Tibial nerve (tissue), 4 donors: Measurements from ENCODE around the gene RGS18. TPM values are rescaled to one million over a fixed set of nuclear protein-coding genes. Genes with fewer than 3 reads are reported as not detected.

Source experiments
- DNase-seq, 2 donors: peaks; one replicate each; pipeline ENCODE4 v3.0.0-alpha.2; 2019; ENCODE audit warnings: low spot score in 2 of 2
- H3K27ac ChIP-seq, 4 donors: fragments of 200-600 bp; sonication (generic) in 3 of 4; one replicate each; pipeline ENCODE4 v1.5.1; 2017 to 2019; ENCODE audit warnings: mild to moderate bottlenecking in 1 of 4
- H3K27me3 ChIP-seq, 2 donors: fragments of 200-600 bp; sonication (generic) in 1 of 2; one replicate each; pipeline versions ENCODE4 v1.5.1 to v1.6.0; 2017 to 2019
- H3K36me3 ChIP-seq, 3 donors: fragments of 200-600 bp; sonication (generic); one replicate each; pipeline ENCODE4 v1.5.1; 2018 to 2019
- H3K4me1 ChIP-seq, 4 donors: fragments of 200-600 bp; sonication (generic) in 3 of 4; one replicate each; pipeline ENCODE4 v1.5.1; 2017 to 2019
- H3K4me3 ChIP-seq, 4 donors: fragments of 200-600 bp; sonication (generic) in 3 of 4; one replicate each; pipeline ENCODE4 v1.5.1; 2017 to 2019; ENCODE audit warnings: mild to moderate bottlenecking in 1 of 4, moderate library complexity in 1 of 4
- H3K9me3 ChIP-seq, 4 donors: fragments of 200-600 bp; sonication (generic) in 3 of 4; one replicate each; pipeline ENCODE4 v1.5.1; 2017 to 2019
- EP300 ChIP-seq, 2 donors: sonication (generic); formaldehyde crosslinking; IDR thresholded peaks; one replicate each; pipeline ENCODE4 v1.6.1; 2017; ENCODE audit warnings: antibody characterized with exemption in 2 of 2, mild to moderate bottlenecking in 1 of 2
- POLR2A ChIP-seq, 2 donors: fragments of 450-650 bp; IDR thresholded peaks; one replicate each; pipeline ENCODE4 v1.6.1; 2017; ENCODE audit warnings: antibody characterized with exemption in 2 of 2, mild to moderate bottlenecking in 2 of 2, moderate library complexity in 2 of 2
- WGBS, 2 donors: methylation state at CpG; one replicate each; pipeline ENCODE4 v1.1.5; 2018; 5-methylcytosine and 5-hydroxymethylcytosine counted together
- total RNA-seq, 4 donors: library from RNA; depleted of rRNA; stranded (reverse); fragments of >200 nt; gene quantifications; one replicate each; pipeline ENCODE4 v1.1.0, GENCODE V29; 2016
- TF ChIP-seq, protein P1 (sequence below), 5 experiments: fragments of 200-600 bp in 3 of 5; fragments of 450-650 bp in 2 of 5; sonication (generic) in 3 of 5; IDR thresholded peaks; one replicate each; pipeline ENCODE4 v1.5.1; 2016 to 2019; ENCODE audit warnings: antibody characterized with exemption in 5 of 5, mild to moderate bottlenecking in 3 of 5, moderate library complexity in 2 of 5

The RGS18 gene
- total RNA-seq, 4 donors from 2014 or later, result 0.42 to 7.2 (median 3.3) TPM

DNA sequence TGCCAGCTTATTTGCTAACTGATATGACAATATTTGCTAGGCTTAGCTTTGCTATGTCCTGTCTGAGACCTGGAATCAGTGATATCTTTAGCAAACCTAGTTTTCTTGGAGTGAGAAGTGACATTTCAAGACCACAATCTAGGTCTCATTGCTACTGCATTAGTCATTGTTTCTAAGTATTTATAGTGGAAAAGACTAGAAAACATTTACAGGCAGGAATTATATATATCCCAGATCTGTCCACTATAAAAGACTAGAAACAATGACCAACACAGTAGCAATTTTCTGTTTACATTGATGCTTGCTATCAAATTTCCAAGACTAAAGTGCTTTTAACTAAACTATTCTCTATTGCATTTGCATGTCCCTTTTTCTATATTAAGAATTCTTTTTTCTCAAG lies 5.0 kb upstream of the RGS18 start:
- TF ChIP-seq POLR2A (IDR thresholded peaks at IDR 0.05) (no peak), EP300 (IDR thresholded peaks at IDR 0.05) (no peak)
- TF ChIP-seq, protein P1, sequence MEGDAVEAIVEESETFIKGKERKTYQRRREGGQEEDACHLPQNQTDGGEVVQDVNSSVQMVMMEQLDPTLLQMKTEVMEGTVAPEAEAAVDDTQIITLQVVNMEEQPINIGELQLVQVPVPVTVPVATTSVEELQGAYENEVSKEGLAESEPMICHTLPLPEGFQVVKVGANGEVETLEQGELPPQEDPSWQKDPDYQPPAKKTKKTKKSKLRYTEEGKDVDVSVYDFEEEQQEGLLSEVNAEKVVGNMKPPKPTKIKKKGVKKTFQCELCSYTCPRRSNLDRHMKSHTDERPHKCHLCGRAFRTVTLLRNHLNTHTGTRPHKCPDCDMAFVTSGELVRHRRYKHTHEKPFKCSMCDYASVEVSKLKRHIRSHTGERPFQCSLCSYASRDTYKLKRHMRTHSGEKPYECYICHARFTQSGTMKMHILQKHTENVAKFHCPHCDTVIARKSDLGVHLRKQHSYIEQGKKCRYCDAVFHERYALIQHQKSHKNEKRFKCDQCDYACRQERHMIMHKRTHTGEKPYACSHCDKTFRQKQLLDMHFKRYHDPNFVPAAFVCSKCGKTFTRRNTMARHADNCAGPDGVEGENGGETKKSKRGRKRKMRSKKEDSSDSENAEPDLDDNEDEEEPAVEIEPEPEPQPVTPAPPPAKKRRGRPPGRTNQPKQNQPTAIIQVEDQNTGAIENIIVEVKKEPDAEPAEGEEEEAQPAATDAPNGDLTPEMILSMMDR (IDR thresholded peaks at IDR 0.05), result no peak
- H3K4me3 ChIP-seq, result no peak overlapping the region
- H3K4me1 ChIP-seq, result no peaks in the 10 kb centered on the region
- no peaks in the 10 kb centered on the region for H3K36me3 ChIP-seq
- H3K27me3 ChIP-seq, result no peaks in the 10 kb centered on the region
- no peaks in the 10 kb centered on the region for H3K9me3 ChIP-seq
- no peak for DNase-seq
- H3K27ac ChIP-seq, result no peak overlapping the region

DNA sequence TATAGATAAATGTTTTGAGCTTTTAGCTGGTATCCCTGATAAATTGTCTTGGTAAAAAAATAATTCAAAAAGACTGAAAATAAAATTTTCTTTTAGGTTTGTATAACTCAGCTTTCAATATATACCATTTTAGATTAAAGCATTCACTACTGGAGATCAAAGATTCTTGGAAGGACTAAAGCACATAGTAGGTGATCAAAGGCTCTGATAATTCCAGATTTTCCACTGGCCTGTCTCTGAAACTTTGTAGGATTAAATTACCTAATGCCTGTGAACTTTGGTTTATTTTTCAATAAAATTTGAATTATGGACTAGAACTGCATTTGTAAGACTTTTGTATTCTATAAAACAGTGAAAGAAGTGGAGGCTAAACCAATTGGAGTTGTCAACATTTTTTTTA lies 1.2 kb upstream of the RGS18 start:
- Histone ChIP-seq H3K4me1 (no peaks in the 10 kb centered on the region), H3K27ac (no peak overlapping the region), H3K4me3 (no peak overlapping the region), H3K9me3 (no peaks in the 10 kb centered on the region), H3K27me3 (no peaks in the 10 kb centered on the region), H3K36me3 (no peaks in the 10 kb centered on the region)
- no peak for TF ChIP-seq EP300 (IDR thresholded peaks at IDR 0.05)
- TF ChIP-seq POLR2A (IDR thresholded peaks at IDR 0.05), result no peak
- TF ChIP-seq, protein P1 (IDR thresholded peaks at IDR 0.05), result no peak
- DNase-seq, result no peak

DNA sequence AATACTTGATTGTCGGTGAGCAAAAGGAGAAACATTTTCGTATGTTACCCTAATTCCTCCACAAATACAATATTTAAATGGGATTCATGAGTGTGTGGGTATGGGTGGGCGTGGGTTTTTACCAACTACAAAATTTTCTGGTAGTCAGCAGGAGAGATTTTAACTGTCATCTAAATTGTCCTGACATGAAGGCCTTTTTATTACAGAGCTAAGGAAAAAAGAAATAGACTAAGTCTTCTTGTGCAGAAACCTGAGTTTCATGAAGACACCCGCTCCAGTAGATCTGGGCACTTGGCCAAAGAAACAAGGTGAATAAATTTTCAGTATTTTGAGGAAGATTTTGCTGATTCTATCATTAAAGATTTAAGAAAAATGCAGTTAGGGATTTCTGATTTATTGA lies 752 bp downstream of the RGS18 start:
- no peak for DNase-seq
- Histone ChIP-seq H3K27me3 (no peaks in the 10 kb centered on the region), H3K4me3 (peak overlapping the region in 1 of 4 donors; percentile 13), H3K4me1 (no peaks in the 10 kb centered on the region), H3K9me3 (no peaks in the 10 kb centered on the region), H3K27ac (no peak overlapping the region), H3K36me3 (no peaks in the 10 kb centered on the region)
- 57 to 60% methylated on average over 4 of the region's 4 CpGs for WGBS, 2 donors
- TF ChIP-seq POLR2A (IDR thresholded peaks at IDR 0.05), result no peak
- TF ChIP-seq, protein P1 (IDR thresholded peaks at IDR 0.05), result no peak
- no peak for TF ChIP-seq EP300 (IDR thresholded peaks at IDR 0.05)

DNA sequence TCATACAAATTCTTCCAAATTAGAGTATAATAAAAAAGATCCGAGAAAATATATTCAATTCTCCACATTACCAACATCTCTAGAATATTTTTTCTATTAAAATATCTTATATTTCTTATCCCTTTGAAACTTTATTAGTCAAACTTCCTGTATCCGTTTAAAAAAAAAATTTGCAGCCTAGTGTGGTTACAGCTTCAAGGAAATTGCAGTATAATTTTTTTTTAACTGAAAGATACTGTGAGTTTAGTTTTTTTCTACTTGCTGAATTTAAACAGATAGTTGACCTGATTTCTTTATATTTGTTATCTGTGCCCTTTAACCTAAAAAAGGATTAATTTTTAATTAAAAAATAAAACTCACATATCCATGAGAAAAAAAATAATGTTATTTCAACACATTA lies 1.5 kb downstream of the RGS18 start:
- 65 to 70% methylated on average over 2 of the region's 2 CpGs for WGBS, 2 donors
- DNase-seq, result no peak

DNA sequence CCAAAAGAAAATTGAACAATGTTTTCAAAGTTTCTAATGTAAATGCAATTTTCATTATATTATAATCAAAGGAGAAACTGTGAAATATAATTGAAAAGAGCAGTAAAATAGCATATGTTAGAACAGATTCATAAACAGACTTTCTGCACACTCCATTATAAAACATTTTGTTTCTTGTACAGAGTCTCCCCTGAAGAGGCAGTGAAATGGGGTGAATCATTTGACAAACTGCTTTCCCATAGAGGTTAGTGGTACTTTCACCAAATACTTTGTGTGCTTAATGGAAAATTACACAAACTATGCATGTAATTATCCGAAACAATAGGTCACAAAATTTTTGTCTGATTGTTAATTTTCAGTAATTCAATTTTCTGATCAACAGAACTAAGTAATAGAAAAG lies 1.9 kb downstream of the RGS18 start:
- Histone ChIP-seq H3K4me3 (no peak overlapping the region), H3K36me3 (no peaks in the 10 kb centered on the region), H3K27me3 (no peaks in the 10 kb centered on the region), H3K9me3 (no peaks in the 10 kb centered on the region), H3K4me1 (no peaks in the 10 kb centered on the region), H3K27ac (no peak overlapping the region)
- no peak for DNase-seq
- TF ChIP-seq POLR2A (IDR thresholded peaks at IDR 0.05) (no peak), EP300 (IDR thresholded peaks at IDR 0.05) (no peak)
- TF ChIP-seq, protein P1 (IDR thresholded peaks at IDR 0.05), result no peak
- 87 to 94% methylated on average over 1 of the region's 1 CpG for WGBS, 2 donors

More for the DNA sequence above, 1.5 kb downstream of the RGS18 start:
- H3K4me1 ChIP-seq, result no peaks in the 10 kb centered on the region
- H3K4me3 ChIP-seq, result peak overlapping the region in 1 of 4 donors; percentile 13
- no peaks in the 10 kb centered on the region for H3K27me3 ChIP-seq
- H3K36me3 ChIP-seq, result no peaks in the 10 kb centered on the region
- no peaks in the 10 kb centered on the region for H3K9me3 ChIP-seq
- TF ChIP-seq POLR2A (IDR thresholded peaks at IDR 0.05) (no peak), EP300 (IDR thresholded peaks at IDR 0.05) (no peak)
- TF ChIP-seq, protein P1 (IDR thresholded peaks at IDR 0.05), result no peak
- H3K27ac ChIP-seq, result no peak overlapping the region
